ENCODE measurements around the gene ASF1A.

DNA sequence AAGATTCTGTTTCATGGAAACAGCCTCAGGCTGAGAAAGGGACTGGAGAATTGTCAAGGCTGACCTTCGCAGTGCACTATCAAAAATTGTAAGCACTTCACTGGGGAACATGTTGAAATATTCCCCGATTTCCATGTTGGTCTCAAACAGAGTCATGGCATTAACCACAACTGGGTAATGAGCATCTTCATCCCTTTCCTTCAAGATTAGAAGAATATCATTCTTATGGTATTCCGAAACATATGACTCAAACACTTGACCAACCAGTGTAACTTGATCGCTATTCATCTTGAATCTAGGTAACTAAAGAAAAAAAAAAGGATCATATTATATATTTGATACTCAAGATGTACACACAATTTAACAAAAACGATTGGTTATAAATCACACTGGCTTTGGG is 37.5 kb downstream of the ASF1A start:
- TF ChIP-seq POLR2AphosphoS5 (IDR thresholded peaks at IDR 0.05; ENCODE audit: low read length) (no peak), YY1 (IDR thresholded peaks at IDR 0.05; ENCODE audit: low read depth, low read length) (no peak), EZH2 (IDR thresholded peaks at IDR 0.05; ENCODE audit: borderline replicate concordance, control insufficient read depth, low read depth, low read length) (no peak), BHLHE40 (IDR thresholded peaks at IDR 0.05; ENCODE audit: borderline replicate concordance in 1 of 2, low read depth in 2 of 2, low read length in 1 of 2) (no peak)

Measured in GM12878 (cell line).